OCI-LY1 (cell line): Measurements from ENCODE around the gene L3MBTL3.

ENCODE experiments used
- H2AFZ ChIP-seq: fragments of 200-600 bp; sonication (generic), shearing (Covaris generic); 2 replicates; pipeline ENCODE4 v1.6.0; 2014; ENCODE audit warnings: antibody characterized with exemption, mild to moderate bottlenecking, low read length
- H3F3A ChIP-seq: fragments of 200-600 bp; sonication (generic), shearing (Covaris generic); 2 replicates; pipeline ENCODE4 v1.6.0; 2014; ENCODE audit warnings: mild to moderate bottlenecking, antibody characterized with exemption, low read length, moderate library complexity; ENCODE audit not compliant: insufficient read depth
- H3K27ac ChIP-seq: fragments of 200-600 bp; sonication (generic); 2 replicates; pipeline ENCODE4 v1.5.1; 2014; ENCODE audit warnings: low read length, mixed run types, mild to moderate bottlenecking, low read depth; ENCODE audit not compliant: poor library complexity, severe bottlenecking
- H3K27me3 ChIP-seq: fragments of 200-600 bp; sonication (generic); 2 replicates; pipeline ENCODE4 v1.6.0; 2014; ENCODE audit warnings: antibody characterized with exemption, mild to moderate bottlenecking, low read length, moderate library complexity; ENCODE audit not compliant: insufficient read depth
- H3K36me3 ChIP-seq: fragments of 200-600 bp; sonication (generic); 2 replicates; pipeline ENCODE4 v1.6.1; 2014; ENCODE audit warnings: mild to moderate bottlenecking, antibody characterized with exemption, low read length, moderate library complexity, mixed read lengths; ENCODE audit not compliant: insufficient read depth
- H3K4me1 ChIP-seq: fragments of 200-600 bp; sonication (generic); 2 replicates; pipeline ENCODE4 v1.5.1; 2014; ENCODE audit warnings: mild to moderate bottlenecking, low read length, moderate library complexity; ENCODE audit not compliant: insufficient read depth, severe bottlenecking
- H3K4me2 ChIP-seq: fragments of 200-600 bp; sonication (generic), shearing (Covaris generic); 2 replicates; pipeline ENCODE4 v1.6.1; 2014; ENCODE audit warnings: low read length
- H3K4me3 ChIP-seq: fragments of 200-600 bp; sonication (generic); 2 replicates; pipeline ENCODE4 v1.5.1; 2014; ENCODE audit warnings: low read length, low read depth, mild to moderate bottlenecking, mixed read lengths; ENCODE audit not compliant: poor library complexity, severe bottlenecking
- H3K79me2 ChIP-seq: fragments of 200-600 bp; shearing (Covaris generic); 2 replicates; pipeline ENCODE4 v1.6.1; 2016; ENCODE audit warnings: mixed run types, low read length, mixed read lengths; ENCODE audit not compliant: insufficient read depth
- H3K9ac ChIP-seq: fragments of 200-600 bp; sonication (generic), shearing (Covaris generic); 2 replicates; pipeline ENCODE4 v1.6.1; 2014; ENCODE audit warnings: mild to moderate bottlenecking, low read length, mixed read lengths
- H3K9me2 ChIP-seq: fragments of 200-600 bp; sonication (generic), shearing (Covaris generic); 2 replicates; pipeline ENCODE4 v1.6.1; 2014; ENCODE audit warnings: low read depth, mild to moderate bottlenecking, low read length, mixed read lengths
- H3K9me3 ChIP-seq: fragments of 200-600 bp; shearing (Covaris generic); 2 replicates; pipeline ENCODE4 v1.6.1; 2014; ENCODE audit warnings: low read length, mixed read lengths
- H4K20me1 ChIP-seq: fragments of 200-600 bp; sonication (generic), shearing (Covaris generic); 2 replicates; pipeline ENCODE4 v1.6.0; 2016; ENCODE audit warnings: mild to moderate bottlenecking, low read length; ENCODE audit not compliant: insufficient read depth
- CTCF ChIP-seq: fragments of 200-600 bp; sonication (generic), shearing (Covaris generic); IDR thresholded peaks from 2 replicates; pipeline ENCODE4 v1.5.1; 2017; ENCODE audit warnings: mild to moderate bottlenecking, antibody characterized with exemption, low read length, moderate library complexity, mixed read lengths
- EZH2 ChIP-seq: fragments of 200-600 bp; sonication (generic), shearing (Covaris generic); IDR thresholded peaks from 2 replicates; pipeline ENCODE4 v1.8.0; 2017; ENCODE audit warnings: borderline replicate concordance, mixed run types, mild to moderate bottlenecking, antibody characterized with exemption, low read length, moderate library complexity, mixed read lengths

The L3MBTL3 gene

GRCh38 chr6:130138116-130138908 is 119.9 kb downstream of the L3MBTL3 start:
- TF ChIP-seq EZH2 (no peak), CTCF (no peak)
- Histone ChIP-seq H3K79me2 (no peaks in the 10 kb centered on the region), H4K20me1 (no peaks in the 10 kb centered on the region), H3K4me3 (no peak overlapping the region), H3K27ac (no peak overlapping the region), H2AFZ (no peak overlapping the region), H3F3A (no peaks in the 10 kb centered on the region), H3K27me3 (no peaks in the 10 kb centered on the region), H3K36me3 (no peaks in the 10 kb centered on the region), H3K9me3 (no peaks in the 10 kb centered on the region), H3K9me2 (no peaks in the 10 kb centered on the region), H3K4me2 (no peak overlapping the region), H3K4me1 (no peaks in the 10 kb centered on the region), H3K9ac (no peak overlapping the region)

- no peaks in the 10 kb centered on the region for H4K20me1 ChIP-seq
- H3K4me1 ChIP-seq = no peaks in the 10 kb centered on the region
- H3K9me3 ChIP-seq = no peaks in the 10 kb centered on the region
- H2AFZ ChIP-seq = no peak overlapping the region
- no peaks in the 10 kb centered on the region for H3K27me3 ChIP-seq
- no peak overlapping the region for H3K4me3 ChIP-seq
- no peak overlapping the region for H3K27ac ChIP-seq
- no peaks in the 10 kb centered on the region for H3F3A ChIP-seq
- TF ChIP-seq EZH2 = no peak
- TF ChIP-seq CTCF = no peak
- no peak overlapping the region for H3K4me2 ChIP-seq
- H3K9ac ChIP-seq = no peak overlapping the region
- no peaks in the 10 kb centered on the region for H3K79me2 ChIP-seq
- H3K36me3 ChIP-seq = no peaks in the 10 kb centered on the region
- H3K9me2 ChIP-seq = no peaks in the 10 kb centered on the region
These were observed 120.5 kb downstream of the L3MBTL3 start for GRCh38 chr6:130138909-130139242.

- Histone ChIP-seq H2AFZ (no peak overlapping the region), H3K4me1 (no peaks in the 10 kb centered on the region), H3F3A (no peaks in the 10 kb centered on the region), H3K27ac (no peak overlapping the region), H3K4me2 (no peak overlapping the region), H3K27me3 (no peaks in the 10 kb centered on the region), H3K9me2 (no peaks in the 10 kb centered on the region), H3K9me3 (no peaks in the 10 kb centered on the region), H3K9ac (no peak overlapping the region), H4K20me1 (no peaks in the 10 kb centered on the region), H3K79me2 (no peaks in the 10 kb centered on the region), H3K36me3 (no peaks in the 10 kb centered on the region), H3K4me3 (no peak overlapping the region)
- TF ChIP-seq CTCF (no peak), EZH2 (no peak)
These were observed 121.7 kb downstream of the L3MBTL3 start for GRCh38 chr6:130140084-130140483.
